ENCODE measurements around the gene S100A2. TPM values are rescaled to one million over a fixed set of nuclear protein-coding genes. Genes with fewer than 3 reads are reported as not detected.

S100A2 gene
- 1.5 and 1.6 TPM in 2 replicates for total RNA-seq

DNA sequence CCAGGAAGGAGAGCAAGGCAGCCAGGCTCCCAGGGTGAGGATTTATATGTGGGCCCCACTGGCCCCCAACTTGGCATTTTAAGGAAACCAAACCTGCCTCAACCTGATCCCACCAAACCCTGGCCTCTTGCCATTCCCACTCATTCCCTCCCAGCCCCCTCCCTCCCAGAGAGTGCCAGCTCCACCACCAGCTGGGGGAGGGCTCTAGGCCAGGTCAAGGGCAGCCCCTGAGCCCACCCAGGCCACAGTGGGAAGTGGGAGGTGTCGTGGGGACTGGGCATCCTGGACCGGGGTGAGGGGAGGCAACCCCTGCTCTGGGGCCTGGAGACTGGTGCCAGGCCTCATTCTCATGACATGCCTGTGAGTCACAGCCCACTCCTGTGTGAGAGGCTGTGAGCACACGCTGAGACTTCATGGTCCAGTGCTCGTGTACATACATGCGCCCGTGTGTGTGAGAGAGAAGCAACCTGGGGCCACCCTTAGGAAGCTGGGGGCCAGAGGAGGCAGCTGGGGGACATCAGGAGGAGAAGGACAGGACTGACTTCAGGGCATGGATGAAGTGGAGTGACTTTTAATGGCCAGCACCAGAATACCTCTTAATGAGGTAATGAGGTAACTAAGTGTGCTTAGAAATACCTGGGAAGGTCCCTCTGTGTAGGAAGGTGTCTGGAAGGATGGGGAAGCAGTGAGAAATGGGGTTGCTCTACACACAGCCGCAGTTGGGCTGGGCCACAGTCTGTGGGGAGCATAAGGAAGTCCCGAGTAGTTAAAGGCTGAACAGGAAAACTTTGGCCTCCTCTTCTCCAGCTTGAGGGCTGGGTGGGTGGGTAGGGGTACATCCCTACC, at the start of gene S100A2:
Gene S100A2 (minus strand): TSS at position 316 of the 846 bp plus-strand sequence. CDS start 1,967 bp downstream, outside the sequence.

GRCh38 chr1:153612755-153613331, 47.2 kb upstream of the S100A2 start, which contains the start of gene S100A16:
TSS of gene S100A16 (minus strand) at chr1:153613137. CDS start at chr1:153608151, 4,986 bp downstream.

DNA sequence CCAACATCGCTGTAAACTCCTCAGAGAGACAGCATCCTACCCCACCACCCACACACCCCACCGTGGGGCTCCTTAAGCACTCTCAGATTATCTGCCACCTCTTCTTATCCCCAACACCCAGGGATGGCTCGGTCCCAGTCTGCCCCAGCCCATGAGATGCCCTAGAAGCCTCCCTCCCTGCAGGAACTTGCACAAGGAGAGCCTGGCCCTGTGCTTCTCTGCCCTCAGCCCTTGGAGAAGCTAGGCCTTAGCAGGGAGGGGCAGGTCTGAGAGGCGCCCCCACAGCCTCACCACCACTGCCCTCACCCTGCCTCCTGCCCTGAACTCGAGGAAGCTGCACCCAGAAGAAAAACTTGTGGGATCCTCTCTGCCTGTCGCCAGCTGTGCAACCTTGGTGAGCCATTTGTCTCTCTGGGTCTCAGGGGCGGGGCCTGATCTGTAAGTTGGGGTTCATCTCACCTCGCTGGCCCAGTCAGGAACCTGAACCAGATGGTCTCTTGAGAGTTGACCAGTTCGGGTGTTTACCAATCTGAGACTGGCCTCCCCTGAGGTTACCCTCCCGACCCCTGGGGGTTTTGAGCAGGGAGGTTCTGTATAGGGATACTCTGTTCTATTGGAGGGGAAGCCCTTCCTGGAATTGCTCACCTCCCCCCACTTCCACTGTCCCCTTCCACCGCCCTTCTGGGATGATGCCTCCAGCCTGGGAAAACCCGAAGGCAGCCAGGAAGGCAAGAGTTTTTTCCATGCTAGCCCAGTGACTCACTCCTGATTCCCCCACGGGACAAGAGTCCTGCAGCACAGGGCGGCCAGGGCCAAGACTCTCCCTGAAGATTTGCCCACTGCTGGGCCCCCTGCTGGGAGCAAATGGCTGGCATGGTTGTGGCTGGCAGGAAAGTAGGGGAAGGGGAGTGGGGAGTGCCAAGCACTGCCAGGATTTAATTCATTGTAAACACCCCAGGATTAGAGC, 16.6 kb downstream of the S100A2 start, which contains the start of gene S100A3:
Gene S100A3 (minus strand): TSS at position 537 of the 967 bp plus-strand sequence. CDS start 773 bp downstream, outside the sequence.

DNA sequence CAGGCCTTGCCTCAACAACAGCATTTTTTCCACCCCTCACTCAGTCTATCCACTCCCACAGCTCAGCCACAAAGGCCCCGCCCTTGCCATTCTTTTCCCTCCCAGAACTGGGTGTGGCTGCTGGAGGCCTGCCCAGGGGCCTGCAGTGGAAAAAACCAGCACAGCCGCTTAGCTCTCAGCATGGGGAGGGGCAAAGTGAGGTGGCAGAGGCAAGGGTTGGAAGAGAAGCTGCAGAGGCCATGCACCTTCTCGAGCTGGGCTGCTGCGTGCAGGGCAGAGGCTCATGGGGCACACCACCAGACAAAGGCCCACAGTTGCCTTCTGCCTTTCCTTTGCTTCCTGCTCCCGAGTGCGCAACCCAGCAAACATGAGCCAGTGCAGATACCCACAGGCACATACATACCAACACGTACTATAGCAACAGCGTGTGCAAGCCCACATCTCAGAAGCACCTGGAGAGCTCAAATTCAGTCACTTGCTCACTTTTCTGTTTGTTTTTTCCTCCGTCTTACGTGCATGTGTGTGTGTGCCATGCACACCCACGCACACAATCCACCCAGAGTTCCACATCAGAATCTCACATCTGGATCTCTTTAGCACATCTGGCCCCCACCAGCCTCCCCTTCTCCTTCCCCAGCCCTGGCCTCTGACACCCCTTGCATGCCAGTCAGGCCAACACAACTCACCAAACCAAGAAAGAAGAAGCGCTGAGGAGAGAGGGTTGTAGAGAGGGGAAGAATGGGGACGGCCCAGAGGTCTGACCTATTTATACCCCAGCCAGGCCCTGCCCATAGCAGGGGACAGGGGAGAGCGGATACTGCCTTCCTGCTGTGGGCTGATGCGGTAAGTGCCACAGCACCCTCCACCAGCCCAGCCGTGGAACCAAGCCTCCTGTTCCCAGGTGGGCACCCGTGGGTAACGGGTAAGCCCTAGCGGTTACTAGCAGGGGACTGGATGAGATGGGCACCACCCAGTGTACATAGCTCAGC, 20.3 kb downstream of the S100A2 start, which contains the start of gene S100A4:
Gene S100A4 (minus strand): TSS at position 740 of the 989 bp plus-strand sequence. CDS start 1,012 bp downstream, outside the sequence.

GRCh38 chr1:153540394-153541361, 25.0 kb downstream of the S100A2 start, which contains the start of gene S100A5:
TSS of gene S100A5 (minus strand) at chr1:153540934. CDS start at chr1:153540191, 743 bp downstream.

GRCh38 chr1:153535242-153536011, 30.2 kb downstream of the S100A2 start, which contains the start of gene S100A6:
TSS of gene S100A6 (minus strand) at chr1:153535991. CDS start at chr1:153535339, 652 bp downstream.

Other genes starting within 250 kb of the S100A2 start
- not detected in 2 replicates for gene PGLYRP4, start 217.0 kb downstream of the S100A2 start, total RNA-seq
- not detected in 2 replicates for gene S100A9, start 208.0 kb downstream of the S100A2 start, total RNA-seq
- gene S100A12, start 190.2 kb downstream of the S100A2 start, total RNA-seq = not detected in 2 replicates
- gene S100A8, start 174.8 kb downstream of the S100A2 start, total RNA-seq = not detected in 2 replicates
- gene S100A7A, start 149.3 kb downstream of the S100A2 start, total RNA-seq = not detected in 2 replicates
- not detected in 2 replicates for gene S100A7, start 105.2 kb downstream of the S100A2 start, total RNA-seq
- 1,114 and 1,653 TPM in 2 replicates for gene S100A6, start 29.9 kb downstream of the S100A2 start, total RNA-seq
- gene S100A5, start 24.9 kb downstream of the S100A2 start, total RNA-seq = 0.37 and 0.39 TPM in 2 replicates
- gene S100A4, start 20.0 kb downstream of the S100A2 start, total RNA-seq = 432 and 695 TPM in 2 replicates
- 18.6 and 22.0 TPM in 2 replicates for gene S100A3, start 16.6 kb downstream of the S100A2 start, total RNA-seq
- gene S100A16, start 47.3 kb upstream of the S100A2 start, total RNA-seq = 537 and 634 TPM in 2 replicates
- 0.39 and 0.73 TPM in 2 replicates for gene S100A14, start 50.5 kb upstream of the S100A2 start, total RNA-seq
- gene S100A13, start 61.7 kb upstream of the S100A2 start, total RNA-seq = 75.7 and 148 TPM in 2 replicates
- not detected in 2 replicates for gene S100A1, start 62.6 kb upstream of the S100A2 start, total RNA-seq
- 33.1 and 46.3 TPM in 2 replicates for gene CHTOP, start 68.2 kb upstream of the S100A2 start, total RNA-seq
- 45.6 and 50.6 TPM in 2 replicates for gene SNAPIN, start 92.9 kb upstream of the S100A2 start, total RNA-seq
- gene ILF2, start 105.1 kb upstream of the S100A2 start, total RNA-seq = 162 and 184 TPM in 2 replicates
- gene NPR1, start 112.8 kb upstream of the S100A2 start, total RNA-seq = 6.2 and 6.3 TPM in 2 replicates
- gene INTS3, start 162.2 kb upstream of the S100A2 start, total RNA-seq = 40.4 and 53.8 TPM in 2 replicates
- 14.3 and 19.4 TPM in 2 replicates for gene SLC27A3, start 209.6 kb upstream of the S100A2 start, total RNA-seq

All from subcutaneous preadipocyte (primary cell).